Progenitor cell of endocrine pancreas (in vitro differentiated cells): ENCODE data around the gene VKORC1. TPM values are rescaled to one million over a fixed set of nuclear protein-coding genes. Genes with fewer than 3 reads are reported as not detected.

Source experiments
- DNase-seq: peaks from one replicate; pipeline ENCODE4 v3.0.0; 2021; ENCODE audit warnings: low spot score; ENCODE audit not compliant: unreplicated experiment
- H3K27ac Mint-ChIP-seq: 2 replicates; pipeline ENCODE4 v1.8.0; 2021; ENCODE audit warnings: mild to moderate bottlenecking, moderate library complexity, mixed read lengths
- H3K27me3 Mint-ChIP-seq: 2 replicates; pipeline ENCODE4 v1.8.0; 2021; ENCODE audit warnings: mixed read lengths
- H3K36me3 Mint-ChIP-seq: 2 replicates; pipeline ENCODE4 v1.8.0; 2022; ENCODE audit warnings: mixed read lengths; ENCODE audit not compliant: insufficient read depth
- H3K4me1 Mint-ChIP-seq: 2 replicates; pipeline ENCODE4 v1.8.0; 2021; ENCODE audit warnings: low read depth, mixed read lengths
- H3K4me3 Mint-ChIP-seq: 2 replicates; pipeline ENCODE4 v1.8.0; 2021; ENCODE audit warnings: low read depth, mild to moderate bottlenecking, moderate library complexity, mixed read lengths
- H3K9me3 Mint-ChIP-seq: 2 replicates; pipeline ENCODE4 v1.8.0; 2021; ENCODE audit warnings: low read depth, mixed read lengths
- CTCF ChIP-seq: fragments of 200-600 bp; sonication (generic); IDR thresholded peaks from one replicate; pipeline ENCODE4 v1.5.0; 2021; ENCODE audit warnings: antibody characterized with exemption, mild to moderate bottlenecking; ENCODE audit not compliant: unreplicated experiment
- total RNA-seq: library from RNA; stranded (reverse); gene quantifications from 2 replicates; pipeline ENCODE4 v1.2.1, GENCODE V29; 2021

Gene VKORC1
- total RNA-seq, 1 donor from 2014 or later: 51.0 TPM

GRCh38 chr16:31108794-31109558 is 14.4 kb upstream of the VKORC1 start:
- Mint-ChIP-seq H3K27me3 (no peaks in the 10 kb centered on the region), H3K36me3 (peaks cover 6% of the 10 kb centered on the region), H3K9me3 (no peaks in the 10 kb centered on the region), H3K4me3 (peak overlapping the region; percentile 69), H3K4me1 (peaks cover 2% of the 10 kb centered on the region), H3K27ac (no peak overlapping the region)
- DNase-seq: no peak
- no peak for TF ChIP-seq CTCF

DNA sequence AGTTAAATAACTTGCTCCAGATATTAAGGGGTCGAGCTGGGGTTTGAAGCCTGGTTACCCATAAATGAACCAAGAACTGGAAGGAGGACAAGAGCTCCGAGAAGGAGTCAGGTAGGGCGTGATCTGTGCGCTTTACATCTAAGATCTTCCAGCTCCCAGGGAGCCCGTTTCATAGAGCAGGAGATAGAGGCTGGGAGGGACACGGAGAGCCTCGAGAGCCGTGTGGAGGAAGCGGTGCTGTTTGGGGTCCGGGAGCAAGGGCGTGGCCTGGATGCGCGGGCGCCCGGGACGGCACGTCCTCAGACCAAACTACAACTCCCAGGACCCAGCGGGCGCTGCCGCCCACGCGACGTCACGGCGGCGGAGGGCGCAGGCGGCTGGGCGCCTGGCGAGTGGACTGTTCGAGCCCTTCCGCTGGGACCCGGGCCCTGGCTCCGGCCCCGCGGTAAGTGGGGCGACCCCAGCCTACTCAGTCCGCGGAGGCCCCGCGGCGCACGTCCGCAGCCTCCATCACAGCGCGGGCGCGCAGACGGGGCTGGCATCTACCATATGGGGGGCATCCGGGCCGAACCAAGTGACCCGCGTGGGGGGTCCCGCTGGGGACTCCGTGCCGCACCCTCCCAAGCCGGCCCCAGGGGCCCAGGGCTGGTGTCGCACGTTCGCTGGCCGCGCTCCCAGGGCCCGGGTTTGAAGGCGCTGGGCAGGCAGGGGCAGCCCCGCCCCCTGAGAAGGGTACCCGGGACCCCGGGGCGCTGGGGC is 13.6 kb upstream of the VKORC1 start, which contains the start of gene BCKDK:
Gene BCKDK, plus strand, starts transcription at position 352 of the 759 bp plus-strand sequence. CDS start 838 bp downstream, outside the sequence.
- peak within 1 kb of the TSS; percentile 69 for H3K4me3 Mint-ChIP-seq
- H3K27ac Mint-ChIP-seq: peak within 1 kb of the TSS; percentile 9
- H3K36me3 Mint-ChIP-seq: peaks cover 6% of the 10 kb centered on the region
- TF ChIP-seq CTCF: no peak
- DNase-seq: no peak
- no peaks in the 10 kb centered on the region for H3K9me3 Mint-ChIP-seq
- peaks cover 2% of the 10 kb centered on the region for H3K4me1 Mint-ChIP-seq
- H3K27me3 Mint-ChIP-seq: no peaks in the 10 kb centered on the region

- Mint-ChIP-seq H3K4me1 (peaks cover 2% of the 10 kb centered on the region), H3K27ac (no peak overlapping the region), H3K27me3 (no peaks in the 10 kb centered on the region), H3K36me3 (peaks cover 5% of the 10 kb centered on the region), H3K4me3 (peak overlapping the region; percentile 69), H3K9me3 (no peaks in the 10 kb centered on the region)
- DNase-seq: no peak
- no peak for TF ChIP-seq CTCF
Measured at GRCh38 chr16:31107465-31107867, 12.9 kb upstream of the VKORC1 start.

DNA sequence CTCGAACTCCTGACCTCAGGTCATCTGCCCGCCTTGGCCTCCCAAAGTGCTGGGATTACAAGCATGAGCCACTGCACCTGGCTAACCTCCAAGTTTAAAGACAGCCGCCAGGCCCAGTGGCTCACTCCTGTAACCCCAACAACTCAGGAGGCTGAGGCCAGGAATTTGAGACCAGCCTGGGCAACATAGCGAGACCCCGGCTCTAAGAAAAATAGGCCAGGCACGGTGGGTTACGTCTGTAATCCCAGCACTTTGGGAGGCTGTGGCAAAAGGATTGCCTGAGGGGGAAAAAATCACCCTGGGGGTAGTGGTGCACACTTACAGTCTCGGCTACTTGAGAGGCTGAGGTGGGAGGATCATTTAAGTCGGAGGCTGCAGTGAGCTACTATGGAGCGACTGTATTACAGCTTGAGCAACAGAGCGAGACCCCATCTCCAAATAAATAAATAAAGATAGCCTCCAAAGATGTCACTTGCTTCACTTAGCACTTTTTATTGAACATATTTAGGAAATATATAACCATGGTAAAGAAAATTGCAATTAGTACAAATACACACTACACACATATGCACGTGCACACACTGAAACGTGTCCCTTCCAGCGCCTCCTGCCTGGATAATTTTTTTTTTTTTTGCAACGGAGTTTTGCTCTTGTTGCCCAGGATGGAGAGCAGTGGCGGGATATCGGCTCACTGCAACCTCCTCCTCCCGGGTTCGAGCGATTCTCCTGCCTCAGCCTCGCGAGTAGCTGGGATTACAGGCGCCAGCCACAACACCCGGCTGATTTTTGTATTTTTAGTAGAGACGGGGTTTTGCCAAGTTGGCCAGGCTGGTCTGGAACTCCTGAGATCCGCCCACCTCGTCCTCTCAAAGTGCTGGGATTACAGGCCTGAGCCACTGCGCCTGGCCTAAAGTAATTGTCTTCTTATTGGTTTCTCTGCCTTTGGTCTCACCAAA is 12.2 kb upstream of the VKORC1 start:
- no peak for TF ChIP-seq CTCF
- Mint-ChIP-seq H3K27ac (no peak overlapping the region), H3K4me1 (peaks cover 2% of the 10 kb centered on the region), H3K9me3 (no peaks in the 10 kb centered on the region), H3K4me3 (peak overlapping the region; percentile 69), H3K36me3 (peaks cover 4% of the 10 kb centered on the region), H3K27me3 (no peaks in the 10 kb centered on the region)
- no peak for DNase-seq
